ENCODE data around the gene C1orf74. TPM values are rescaled to one million over a fixed set of nuclear protein-coding genes. Genes with fewer than 3 reads are reported as not detected.

The C1orf74 gene
- total and polyA plus RNA-seq, 2 donors (not counting 3 experiments of a cell fraction or from before 2014, with no cell fraction given), result 2.4 to 3.0 TPM

DNA sequence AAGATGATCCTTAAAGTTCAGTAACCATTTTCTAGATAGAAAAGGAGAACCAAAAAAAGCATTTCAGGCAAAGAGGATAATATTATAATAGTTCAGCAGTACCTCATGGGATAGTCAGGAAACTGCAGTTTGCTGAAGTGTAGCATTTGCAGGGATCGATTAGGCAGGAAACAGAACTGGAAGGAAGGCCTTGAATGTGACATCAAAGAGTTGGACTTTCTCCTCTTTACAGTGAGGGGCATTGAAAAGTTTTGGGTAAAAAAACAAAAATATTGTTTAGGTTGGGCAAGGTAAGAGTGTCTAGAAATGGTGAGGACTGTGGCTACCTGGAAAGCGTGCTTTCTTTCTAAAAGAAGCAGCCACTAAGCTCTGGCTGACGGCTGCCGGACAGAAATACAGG is 29.5 kb upstream of the C1orf74 start:
- Histone ChIP-seq H3K27ac (ENCODE audit: insufficient read depth, low read depth, low read length) (no peak overlapping the region), H4K20me1 (replicated peaks; ENCODE audit: control insufficient read depth, extremely low read depth, insufficient read depth, low read length) (no peaks in the 10 kb centered on the region), H3K79me2 (ENCODE audit: control insufficient read depth, insufficient read depth, low read length) (no peaks in the 10 kb centered on the region), H2AFZ (ENCODE audit: low read depth, low read length) (no peak overlapping the region), H3K9ac (replicated peaks; ENCODE audit: extremely low read depth, insufficient read depth, low read length) (no peak overlapping the region), H3K9me3 (replicated peaks; ENCODE audit: control insufficient read depth, insufficient read depth, low read length) (no peaks in the 10 kb centered on the region), H3K9me1 (replicated peaks; ENCODE audit: control insufficient read depth, extremely low read depth, insufficient read depth, low read length) (no peaks in the 10 kb centered on the region), H3K27me3 (ENCODE audit: control insufficient read depth in 2 of 2, insufficient read depth in 2 of 2, low read length in 2 of 2) (no peaks in the 10 kb centered on the region), H3K4me2 (ENCODE audit: insufficient read depth, low read length) (no peak overlapping the region), H3K36me3 (ENCODE audit: control insufficient read depth in 2 of 2, extremely low read depth in 1 of 2, insufficient read depth in 2 of 2, low read length in 2 of 2) (no peaks in the 10 kb centered on the region), H3K4me1 (ENCODE audit: control insufficient read depth, extremely low read depth, insufficient read depth, low read length) (no peaks in the 10 kb centered on the region), H3K4me3 (replicated peaks in 1 of 3; ENCODE audit: insufficient read depth in 1 of 3, low read depth in 1 of 3, low read length in 3 of 3) (no peak overlapping the region)
- no peak for DNase-seq (ENCODE audit: low read depth, low spot score)
- no peak for TF ChIP-seq EZH2 (IDR thresholded peaks at IDR 0.05; ENCODE audit: borderline replicate concordance, low read depth, low read length, severe bottlenecking)
- no peak for TF ChIP-seq POLR2AphosphoS5 (IDR thresholded peaks at IDR 0.05; ENCODE audit: insufficient read depth, low read depth, low read length)
- no peak for TF ChIP-seq MYC (IDR thresholded peaks at IDR 0.05; ENCODE audit: low read depth, low read length)
- TF ChIP-seq FOS (IDR thresholded peaks at IDR 0.05; ENCODE audit: borderline replicate concordance, insufficient read depth, low read length), result no peak
- FAIRE-seq, result no peak
- intact Hi-C loops (cut with micrococcal nuclease), result no loop called here
- BruUV-seq (replicated peaks), result no TSS peak
- CTCF ChIA-PET, result interaction anchor here (8.7 kb wide), 1 partner anchor 8 kb away, joined by 109 read pairs; no protein-coding TSS in a partner anchor
- POLR2A ChIA-PET, result no interaction called here
- dilution Hi-C loops (cut with MboI; ENCODE audit: extremely low pct_ligation_motif_present, low sequenced_read_pairs), result no loop called here

GRCh38 chr1:209810783-209811182 is 26.4 kb upstream of the C1orf74 start:
- Histone ChIP-seq H3K9me3 (replicated peaks; ENCODE audit: control insufficient read depth, insufficient read depth, low read length) (no peaks in the 10 kb centered on the region), H3K36me3 (ENCODE audit: control insufficient read depth in 2 of 2, extremely low read depth in 1 of 2, insufficient read depth in 2 of 2, low read length in 2 of 2) (no peaks in the 10 kb centered on the region), H3K4me2 (ENCODE audit: insufficient read depth, low read length) (no peak overlapping the region), H3K9ac (replicated peaks; ENCODE audit: extremely low read depth, insufficient read depth, low read length) (no peak overlapping the region), H3K4me3 (replicated peaks in 1 of 3; ENCODE audit: insufficient read depth in 1 of 3, low read depth in 1 of 3, low read length in 3 of 3) (no peak overlapping the region), H3K79me2 (ENCODE audit: control insufficient read depth, insufficient read depth, low read length) (no peaks in the 10 kb centered on the region), H3K27me3 (ENCODE audit: control insufficient read depth in 2 of 2, insufficient read depth in 2 of 2, low read length in 2 of 2) (no peaks in the 10 kb centered on the region), H2AFZ (ENCODE audit: low read depth, low read length) (no peak overlapping the region), H4K20me1 (replicated peaks; ENCODE audit: control insufficient read depth, extremely low read depth, insufficient read depth, low read length) (no peaks in the 10 kb centered on the region), H3K27ac (ENCODE audit: insufficient read depth, low read depth, low read length) (no peak overlapping the region), H3K9me1 (replicated peaks; ENCODE audit: control insufficient read depth, extremely low read depth, insufficient read depth, low read length) (no peaks in the 10 kb centered on the region), H3K4me1 (ENCODE audit: control insufficient read depth, extremely low read depth, insufficient read depth, low read length) (peaks cover 21% of the 10 kb centered on the region)
- intact Hi-C loops (cut with micrococcal nuclease), result no loop called here
- no TSS peak for BruUV-seq (replicated peaks)
- ChIA-PET POLR2A (no interaction called here), CTCF (interaction anchor here (1.0 to 8.7 kb wide), 3 partner anchors 11 to 49 kb away, joined by 3 to 109 read pairs (median 4); no protein-coding TSS in a partner anchor)
- DNase-seq (ENCODE audit: low read depth, low spot score) (no peak), FAIRE-seq (no peak)
- TF ChIP-seq POLR2A (IDR thresholded peaks at IDR 0.05; ENCODE audit: low read depth, low read length) (no peak), POLR2AphosphoS5 (IDR thresholded peaks at IDR 0.05; ENCODE audit: insufficient read depth, low read depth, low read length) (no peak), EZH2 (IDR thresholded peaks at IDR 0.05; ENCODE audit: borderline replicate concordance, low read depth, low read length, severe bottlenecking) (no peak), GATA2 (IDR thresholded peaks at IDR 0.05; ENCODE audit: insufficient read depth, insufficient read length, low read depth, low read length) (no peak), MYC (IDR thresholded peaks at IDR 0.05; ENCODE audit: low read depth, low read length) (no peak), FOS (IDR thresholded peaks at IDR 0.05; ENCODE audit: borderline replicate concordance, insufficient read depth, low read length) (no peak), MAX (IDR thresholded peaks at IDR 0.05; ENCODE audit: insufficient read depth, insufficient read length) (no peak), JUN (IDR thresholded peaks at IDR 0.05; ENCODE audit: borderline replicate concordance, insufficient read depth, insufficient read length, low read depth) (no peak)
- TF ChIP-seq, protein P1, sequence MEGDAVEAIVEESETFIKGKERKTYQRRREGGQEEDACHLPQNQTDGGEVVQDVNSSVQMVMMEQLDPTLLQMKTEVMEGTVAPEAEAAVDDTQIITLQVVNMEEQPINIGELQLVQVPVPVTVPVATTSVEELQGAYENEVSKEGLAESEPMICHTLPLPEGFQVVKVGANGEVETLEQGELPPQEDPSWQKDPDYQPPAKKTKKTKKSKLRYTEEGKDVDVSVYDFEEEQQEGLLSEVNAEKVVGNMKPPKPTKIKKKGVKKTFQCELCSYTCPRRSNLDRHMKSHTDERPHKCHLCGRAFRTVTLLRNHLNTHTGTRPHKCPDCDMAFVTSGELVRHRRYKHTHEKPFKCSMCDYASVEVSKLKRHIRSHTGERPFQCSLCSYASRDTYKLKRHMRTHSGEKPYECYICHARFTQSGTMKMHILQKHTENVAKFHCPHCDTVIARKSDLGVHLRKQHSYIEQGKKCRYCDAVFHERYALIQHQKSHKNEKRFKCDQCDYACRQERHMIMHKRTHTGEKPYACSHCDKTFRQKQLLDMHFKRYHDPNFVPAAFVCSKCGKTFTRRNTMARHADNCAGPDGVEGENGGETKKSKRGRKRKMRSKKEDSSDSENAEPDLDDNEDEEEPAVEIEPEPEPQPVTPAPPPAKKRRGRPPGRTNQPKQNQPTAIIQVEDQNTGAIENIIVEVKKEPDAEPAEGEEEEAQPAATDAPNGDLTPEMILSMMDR (IDR thresholded peaks at IDR 0.05; ENCODE audit: extremely low read depth in 1 of 2, insufficient read depth in 1 of 2, low read depth in 1 of 2, low read length in 2 of 2), result no peak
- dilution Hi-C loops (cut with MboI; ENCODE audit: extremely low pct_ligation_motif_present, low sequenced_read_pairs), result no loop called here
